Activated T-helper 1 cell treated with Interleukin-2 at 50 U/mL for 16 hours (primary cell): Measurements from ENCODE around the gene SIM2.

ENCODE experiments used
- DNase-seq: peaks from one replicate; pipeline ENCODE4 v3.0.0-alpha.2; 2020; ENCODE audit warnings: low read depth

Gene SIM2

GRCh38 chr21:36738489-36739126 is 39.7 kb downstream of the SIM2 start:
- DNase-seq, result no peak

DNA sequence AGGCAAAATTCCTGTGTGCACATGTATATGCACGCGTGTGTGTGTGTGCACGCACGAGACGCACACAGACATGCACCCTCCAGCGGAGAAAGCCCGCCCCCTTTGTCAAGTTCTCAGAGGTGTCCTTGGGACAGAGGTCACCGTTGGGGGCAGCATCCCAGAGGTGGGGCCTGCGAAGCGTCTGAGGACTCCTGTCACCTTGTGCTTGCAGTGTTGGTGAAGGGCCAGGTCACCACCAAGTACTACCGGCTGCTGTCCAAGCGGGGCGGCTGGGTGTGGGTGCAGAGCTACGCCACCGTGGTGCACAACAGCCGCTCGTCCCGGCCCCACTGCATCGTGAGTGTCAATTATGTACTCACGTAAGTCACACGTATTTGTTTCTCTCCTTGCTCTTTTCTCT is 42.6 kb downstream of the SIM2 start:
- no peak for DNase-seq

- DNase-seq, result no peak
Measured at GRCh38 chr21:36743008-36743407, 44.1 kb downstream of the SIM2 start.

DNA sequence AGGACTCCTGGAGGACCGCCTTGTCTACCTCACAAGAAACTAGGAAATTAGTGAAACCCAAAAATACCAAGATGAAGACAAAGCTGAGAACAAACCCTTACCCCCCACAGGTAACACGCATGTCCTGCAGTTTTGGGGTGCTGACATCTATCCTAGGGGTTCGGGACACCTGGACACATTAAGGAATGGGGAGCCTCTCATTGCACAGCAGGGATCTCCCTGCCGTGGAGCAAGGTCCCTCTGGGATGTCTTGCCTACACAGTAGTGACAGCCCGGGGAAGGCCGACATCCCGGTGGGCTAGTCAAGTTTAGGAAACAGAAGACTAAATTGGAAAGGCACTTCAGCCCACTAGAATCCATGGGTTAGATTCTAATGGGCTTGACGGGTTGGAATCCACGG is 44.5 kb downstream of the SIM2 start:
- DNase-seq, result no peak

GRCh38 chr21:36744190-36744559 is 45.3 kb downstream of the SIM2 start:
- no peak for DNase-seq

DNA sequence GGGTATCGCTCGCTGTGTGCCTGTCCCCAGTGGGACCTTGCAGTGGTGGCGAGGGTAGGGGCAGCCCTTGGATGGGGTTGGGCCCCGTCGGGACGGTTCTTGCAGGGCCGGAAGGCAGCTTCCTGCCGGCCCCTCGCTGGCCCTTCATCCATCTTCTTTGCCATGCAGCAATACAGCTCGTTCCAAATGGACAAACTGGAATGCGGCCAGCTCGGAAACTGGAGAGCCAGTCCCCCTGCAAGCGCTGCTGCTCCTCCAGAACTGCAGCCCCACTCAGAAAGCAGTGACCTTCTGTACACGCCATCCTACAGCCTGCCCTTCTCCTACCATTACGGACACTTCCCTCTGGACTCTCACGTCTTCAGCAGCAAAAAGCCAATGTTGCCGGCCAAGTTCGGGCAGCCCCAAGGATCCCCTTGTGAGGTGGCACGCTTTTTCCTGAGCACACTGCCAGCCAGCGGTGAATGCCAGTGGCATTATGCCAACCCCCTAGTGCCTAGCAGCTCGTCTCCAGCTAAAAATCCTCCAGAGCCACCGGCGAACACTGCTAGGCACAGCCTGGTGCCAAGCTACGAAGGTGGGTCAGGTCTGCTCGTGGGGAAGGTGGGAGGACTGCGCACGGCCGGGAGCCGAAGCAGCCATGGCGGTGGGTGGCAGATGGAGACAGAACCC is 45.8 kb downstream of the SIM2 start:
- no peak for DNase-seq

GRCh38 chr21:36745459-36745858 is 46.5 kb downstream of the SIM2 start:
- no peak for DNase-seq

DNA sequence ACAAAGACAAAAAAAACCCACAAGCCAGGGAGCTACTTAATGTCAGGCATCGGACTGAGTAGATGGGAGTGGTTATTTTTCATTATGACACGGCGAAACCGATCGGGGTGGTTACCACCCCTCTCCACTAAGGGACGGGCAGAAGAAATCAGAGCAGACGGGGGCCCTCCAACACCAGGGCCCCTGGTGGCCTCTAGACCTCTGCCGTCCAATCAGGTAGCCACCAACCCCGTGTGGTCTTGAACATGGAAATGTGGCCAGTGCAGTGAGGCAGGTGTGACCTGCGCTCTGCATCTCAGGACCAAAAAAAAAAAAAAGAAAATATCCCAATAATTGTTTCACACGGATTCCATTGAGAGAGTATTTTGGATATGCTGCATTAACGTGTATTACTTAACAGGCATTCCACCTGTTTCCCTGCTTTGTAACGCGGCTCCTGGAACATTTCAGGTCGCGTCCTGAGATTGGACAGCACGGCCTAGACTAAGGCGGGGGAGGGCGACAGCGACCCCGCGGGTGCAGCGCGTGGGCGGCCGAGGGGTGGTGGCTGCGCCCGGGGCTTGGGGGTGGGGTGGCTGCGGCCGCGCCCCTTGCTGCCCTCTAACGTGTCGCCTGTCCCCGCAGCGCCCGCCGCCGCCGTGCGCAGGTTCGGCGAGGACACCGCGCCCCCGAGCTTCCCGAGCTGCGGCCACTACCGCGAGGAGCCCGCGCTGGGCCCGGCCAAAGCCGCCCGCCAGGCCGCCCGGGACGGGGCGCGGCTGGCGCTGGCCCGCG is 48.3 kb downstream of the SIM2 start:
- no peak for DNase-seq

GRCh38 chr21:36747815-36748383 is 49.0 kb downstream of the SIM2 start:
- no peak for DNase-seq

- DNase-seq, result no peak
Measured at GRCh38 chr21:36749935-36750575, 51.1 kb downstream of the SIM2 start.

GRCh38 chr21:36750576-36750959 is 51.7 kb downstream of the SIM2 start:
- no peak for DNase-seq

- DNase-seq, result no peak
Measured at GRCh38 chr21:36751383-36751782, 52.5 kb downstream of the SIM2 start.

GRCh38 chr21:36753556-36753955 is 54.6 kb downstream of the SIM2 start:
- DNase-seq, result no peak

- no peak for DNase-seq
Measured at GRCh38 chr21:36754241-36754898, 55.5 kb downstream of the SIM2 start.

DNA sequence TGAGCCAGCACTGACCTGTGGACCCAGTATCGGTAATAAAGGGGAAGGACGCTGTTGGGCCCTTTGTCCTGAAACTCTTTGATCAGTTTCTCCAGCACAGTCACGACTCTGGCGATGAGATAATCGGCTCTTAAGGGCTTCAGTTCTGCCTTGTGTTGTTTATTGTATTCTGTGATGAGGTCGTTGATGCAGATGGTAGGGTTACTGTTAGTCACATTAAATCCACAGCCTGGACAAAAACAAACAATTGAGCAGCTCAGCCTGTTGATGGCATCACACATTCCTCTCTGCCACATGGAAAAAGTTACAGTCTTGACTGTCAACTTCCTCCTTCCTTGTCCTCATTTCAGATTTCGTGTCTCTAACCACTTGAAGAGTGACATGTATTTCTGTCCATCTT is 57.6 kb downstream of the SIM2 start:
- no peak for DNase-seq

DNA sequence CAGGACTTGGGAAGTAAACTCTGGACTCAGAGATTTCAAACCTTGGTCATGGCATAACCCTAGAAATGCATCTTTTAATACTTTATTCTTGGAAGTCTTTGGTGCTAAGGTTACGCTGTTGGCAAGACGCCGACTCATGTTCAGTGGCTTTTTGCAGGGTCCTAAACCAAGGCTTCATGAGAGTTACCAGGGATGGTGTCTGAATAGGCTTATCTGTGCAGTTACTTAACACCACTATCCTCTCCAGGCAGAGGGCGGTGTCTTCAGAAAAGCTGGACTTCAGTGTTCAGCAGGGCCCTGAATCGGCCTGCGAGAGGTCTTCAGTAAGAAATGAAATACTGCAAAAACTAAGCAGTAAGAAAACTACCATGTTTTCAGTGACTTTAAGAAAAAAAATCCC is 58.3 kb downstream of the SIM2 start:
- no peak for DNase-seq

- DNase-seq, result no peak
Measured at GRCh38 chr21:36759348-36760083, 60.6 kb downstream of the SIM2 start.

DNA sequence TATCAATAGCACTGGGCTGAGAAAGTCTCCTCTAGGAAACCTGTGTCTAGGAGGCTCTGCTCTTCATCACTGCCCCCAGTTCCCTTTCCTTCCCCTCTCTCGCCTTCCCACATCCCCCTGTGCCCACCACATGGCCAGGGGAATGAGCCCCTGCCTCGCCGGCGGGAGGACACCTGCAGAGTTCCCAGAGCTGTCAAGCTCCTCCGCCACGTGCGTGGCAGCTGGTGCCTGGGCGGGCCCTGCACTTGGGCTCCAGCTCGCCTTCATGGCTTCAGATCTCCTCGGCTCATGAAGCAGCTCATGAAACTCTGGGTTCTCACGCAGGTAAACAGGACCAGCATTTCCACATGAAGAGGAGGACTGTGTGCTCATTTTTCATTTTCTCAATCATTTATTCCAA is 62.8 kb downstream of the SIM2 start:
- DNase-seq, result no peak

GRCh38 chr21:36762642-36763041 is 63.7 kb downstream of the SIM2 start:
- no peak for DNase-seq

- DNase-seq, result no peak
Measured at GRCh38 chr21:36763305-36763704, 64.4 kb downstream of the SIM2 start.

GRCh38 chr21:36765229-36765628 is 66.3 kb downstream of the SIM2 start:
- no peak for DNase-seq
